ENCODE results near the gene CTTN. TPM values are rescaled to one million over a fixed set of nuclear protein-coding genes. Genes with fewer than 3 reads are reported as not detected.

The CTTN gene
- total RNA-seq, 1 donor = 406 TPM

- no peak for TF ChIP-seq CTCF (IDR thresholded peaks at IDR 0.05; ENCODE audit: insufficient read depth, low read depth, low read length)
- no peak overlapping the region for H3K4me3 ChIP-seq (ENCODE audit: low read depth, low read length)
- no peak for DNase-seq (ENCODE audit: low read depth)
These were observed 62.6 kb downstream of the CTTN start for GRCh38 chr11:70460964-70461363.

- no peak overlapping the region for H3K4me3 ChIP-seq (ENCODE audit: low read depth, low read length)
- DNase-seq (ENCODE audit: low read depth) = no peak
- TF ChIP-seq CTCF (IDR thresholded peaks at IDR 0.05; ENCODE audit: insufficient read depth, low read depth, low read length) = no peak
These were observed 64.6 kb downstream of the CTTN start for GRCh38 chr11:70462818-70463477.

- no peak for TF ChIP-seq CTCF (IDR thresholded peaks at IDR 0.05; ENCODE audit: insufficient read depth, low read depth, low read length)
These were observed 65.3 kb downstream of the CTTN start for GRCh38 chr11:70463478-70464255.

GRCh38 chr11:70464509-70465361, 66.4 kb downstream of the CTTN start:
- TF ChIP-seq CTCF (IDR thresholded peaks at IDR 0.05; ENCODE audit: insufficient read depth, low read depth, low read length) = no peak
- H3K4me3 ChIP-seq (ENCODE audit: low read depth, low read length) = no peak overlapping the region
- DNase-seq (ENCODE audit: low read depth) = no peak

More at GRCh38 chr11:70463478-70464255, 65.3 kb downstream of the CTTN start:
- DNase-seq (ENCODE audit: low read depth) = no peak
- H3K4me3 ChIP-seq (ENCODE audit: low read depth, low read length) = no peak overlapping the region

- no peak for TF ChIP-seq CTCF (IDR thresholded peaks at IDR 0.05; ENCODE audit: insufficient read depth, low read depth, low read length)
- DNase-seq (ENCODE audit: low read depth) = no peak
- no peak overlapping the region for H3K4me3 ChIP-seq (ENCODE audit: low read depth, low read length)
These were observed 67.8 kb downstream of the CTTN start for GRCh38 chr11:70466154-70466553.

- H3K4me3 ChIP-seq (ENCODE audit: low read depth, low read length) = no peak overlapping the region
- no peak for TF ChIP-seq CTCF (IDR thresholded peaks at IDR 0.05; ENCODE audit: insufficient read depth, low read depth, low read length)
- no peak for DNase-seq (ENCODE audit: low read depth)
These were observed 68.3 kb downstream of the CTTN start for GRCh38 chr11:70466596-70466995.
